ENCODE measurements around the gene SIRT4. TPM values are rescaled to one million over a fixed set of nuclear protein-coding genes. Genes with fewer than 3 reads are reported as not detected.
"Not testable (repeated sequence)": the region's sequence is repeated elsewhere in the genome, so short reads cannot be mapped to it uniquely, and the experiment has no call there.

The SIRT4 gene
- 0.60 and 1.5 TPM in 2 replicates for total RNA-seq (2014; rRNA removed; shearing (Covaris generic))

- H3K9me3 ChIP-seq (replicated peaks): no peaks in the 10 kb centered on the region
- H3K4me1 ChIP-seq (replicated peaks): no peaks in the 10 kb centered on the region
- H3K4me3 ChIP-seq: peak within 1 kb of the TSS; percentile 46
- H3K36me3 ChIP-seq: no peaks in the 10 kb centered on the region
- H3K27ac ChIP-seq: peak within 1 kb of the TSS; percentile 53
- peak; percentile 88 to 89 for DNase-seq (ENCODE audit: low read depth in 1 of 2, low spot score in 2 of 2)
- H3K27me3 ChIP-seq (replicated peaks): no peaks in the 10 kb centered on the region
Observed at GRCh38 chr12:120301962-120302815, at the start of gene SIRT4. Gene SIRT4, plus strand, starts transcription at chr12:120302321. Its CDS starts 1,241 bp downstream, at chr12:120303562.

GRCh38 chr12:120253313-120253712 is 48.8 kb upstream of the SIRT4 start:
- not testable (repeated sequence) for DNase-seq (ENCODE audit: low read depth in 1 of 2, low spot score in 2 of 2)
- peaks cover 70% of the 10 kb centered on the region for H3K4me1 ChIP-seq (replicated peaks)

GRCh38 chr12:120254809-120255208 is 47.3 kb upstream of the SIRT4 start:
- no peak overlapping the region for H3K4me3 ChIP-seq
- no peaks in the 10 kb centered on the region for H3K9me3 ChIP-seq (replicated peaks)
- DNase-seq (ENCODE audit: low read depth in 1 of 2, low spot score in 2 of 2): no peak
- H3K27me3 ChIP-seq (replicated peaks): no peaks in the 10 kb centered on the region
- H3K36me3 ChIP-seq: peaks cover 25% of the 10 kb centered on the region
- H3K4me1 ChIP-seq (replicated peaks): peaks cover 70% of the 10 kb centered on the region
- H3K27ac ChIP-seq: no peak overlapping the region

More at GRCh38 chr12:120253313-120253712, 48.8 kb upstream of the SIRT4 start:
- not testable (repeated sequence) for H3K4me3 ChIP-seq; H3K27ac ChIP-seq; H3K9me3 ChIP-seq (replicated peaks); H3K27me3 ChIP-seq (replicated peaks)
- peaks cover 24% of the 10 kb centered on the region for H3K36me3 ChIP-seq

GRCh38 chr12:120257041-120257821 is 44.9 kb upstream of the SIRT4 start:
- peak; percentile 87 to 92 for DNase-seq (ENCODE audit: low read depth in 1 of 2, low spot score in 2 of 2)
- Histone ChIP-seq H3K27ac (peak overlapping the region; percentile 33), H3K27me3 (replicated peaks) (no peaks in the 10 kb centered on the region), H3K4me1 (replicated peaks) (peaks cover 58% of the 10 kb centered on the region), H3K9me3 (replicated peaks) (no peaks in the 10 kb centered on the region), H3K36me3 (peaks cover 32% of the 10 kb centered on the region), H3K4me3 (no peak overlapping the region)

GRCh38 chr12:120258323-120258896 is 43.7 kb upstream of the SIRT4 start:
- Histone ChIP-seq H3K4me1 (replicated peaks) (peaks cover 63% of the 10 kb centered on the region), H3K36me3 (peaks cover 39% of the 10 kb centered on the region), H3K4me3 (no peak overlapping the region), H3K9me3 (replicated peaks) (no peaks in the 10 kb centered on the region), H3K27me3 (replicated peaks) (no peaks in the 10 kb centered on the region), H3K27ac (no peak overlapping the region)
- no peak for DNase-seq (ENCODE audit: low read depth in 1 of 2, low spot score in 2 of 2)

- no peak for DNase-seq (ENCODE audit: low read depth in 1 of 2, low spot score in 2 of 2)
- H3K27me3 ChIP-seq (replicated peaks): no peaks in the 10 kb centered on the region
- no peak overlapping the region for H3K27ac ChIP-seq
- peaks cover 75% of the 10 kb centered on the region for H3K4me1 ChIP-seq (replicated peaks)
- no peak overlapping the region for H3K4me3 ChIP-seq
- H3K36me3 ChIP-seq: peaks cover 41% of the 10 kb centered on the region
- no peaks in the 10 kb centered on the region for H3K9me3 ChIP-seq (replicated peaks)
Observed at GRCh38 chr12:120259418-120260202, 42.5 kb upstream of the SIRT4 start.

GRCh38 chr12:120260607-120261006 is 41.5 kb upstream of the SIRT4 start:
- H3K4me1 ChIP-seq (replicated peaks): peaks cover 80% of the 10 kb centered on the region
- H3K9me3 ChIP-seq (replicated peaks): 0 out of 2 replicates have a peak, but pooled peaks cover 4% of the 10 kb centered on the region
- no peak for DNase-seq (ENCODE audit: low read depth in 1 of 2, low spot score in 2 of 2)
- no peak overlapping the region for H3K27ac ChIP-seq
- no peak overlapping the region for H3K4me3 ChIP-seq
- H3K27me3 ChIP-seq (replicated peaks): no peaks in the 10 kb centered on the region
- H3K36me3 ChIP-seq: peaks cover 39% of the 10 kb centered on the region

GRCh38 chr12:120261951-120262851 is 39.9 kb upstream of the SIRT4 start:
- no peak overlapping the region for H3K27ac ChIP-seq
- 0 out of 2 replicates have a peak, but pooled peaks cover 4% of the 10 kb centered on the region for H3K9me3 ChIP-seq (replicated peaks)
- DNase-seq (ENCODE audit: low read depth in 1 of 2, low spot score in 2 of 2): no peak
- peaks cover 70% of the 10 kb centered on the region for H3K4me1 ChIP-seq (replicated peaks)
- H3K36me3 ChIP-seq: peaks cover 39% of the 10 kb centered on the region
- H3K27me3 ChIP-seq (replicated peaks): no peaks in the 10 kb centered on the region
- no peak overlapping the region for H3K4me3 ChIP-seq

GRCh38 chr12:120262852-120263747 is 39.0 kb upstream of the SIRT4 start:
- 0 out of 2 replicates have a peak, but pooled peaks cover 4% of the 10 kb centered on the region for H3K9me3 ChIP-seq (replicated peaks)
- no peaks in the 10 kb centered on the region for H3K27me3 ChIP-seq (replicated peaks)
- DNase-seq (ENCODE audit: low read depth in 1 of 2, low spot score in 2 of 2): no peak
- peak overlapping the region; percentile 100 for H3K4me3 ChIP-seq
- peaks cover 61% of the 10 kb centered on the region for H3K4me1 ChIP-seq (replicated peaks)
- H3K27ac ChIP-seq: no peak overlapping the region
- peaks cover 39% of the 10 kb centered on the region for H3K36me3 ChIP-seq

GRCh38 chr12:120263748-120264085 is 38.4 kb upstream of the SIRT4 start:
- H3K27ac ChIP-seq: no peak overlapping the region
- H3K36me3 ChIP-seq: peaks cover 39% of the 10 kb centered on the region
- H3K9me3 ChIP-seq (replicated peaks): 0 out of 2 replicates have a peak, but pooled peaks cover 4% of the 10 kb centered on the region
- no peak for DNase-seq (ENCODE audit: low read depth in 1 of 2, low spot score in 2 of 2)
- H3K4me3 ChIP-seq: peak overlapping the region; percentile 100
- peaks cover 55% of the 10 kb centered on the region for H3K4me1 ChIP-seq (replicated peaks)
- no peaks in the 10 kb centered on the region for H3K27me3 ChIP-seq (replicated peaks)

- Histone ChIP-seq H3K4me3 (peak overlapping the region; percentile 100), H3K4me1 (replicated peaks) (peaks cover 49% of the 10 kb centered on the region), H3K27ac (no peak overlapping the region), H3K27me3 (replicated peaks) (no peaks in the 10 kb centered on the region), H3K9me3 (replicated peaks) (0 out of 2 replicates have a peak, but pooled peaks cover 4% of the 10 kb centered on the region), H3K36me3 (peaks cover 39% of the 10 kb centered on the region)
- no peak for DNase-seq (ENCODE audit: low read depth in 1 of 2, low spot score in 2 of 2)
Observed at GRCh38 chr12:120264086-120264903, 37.8 kb upstream of the SIRT4 start.
